Urinary bladder (tissue), 4 donors: ENCODE measurements around the gene CCDC117. TPM values are rescaled to one million over a fixed set of nuclear protein-coding genes. Genes with fewer than 3 reads are reported as not detected.
"Not testable (repeated sequence)": the region's sequence is repeated elsewhere in the genome, so short reads cannot be mapped to it uniquely, and the experiment has no call there.

Experiments used
- DNase-seq: peaks from one replicate; pipeline ENCODE4 v3.0.0-alpha.2; 2015; ENCODE audit errors: extremely low spot score
- H3K27ac ChIP-seq: one replicate; pipeline ENCODE4 v1.5.1; 2013; ENCODE audit warnings: low read depth, mild to moderate bottlenecking, moderate library complexity
- H3K36me3 ChIP-seq: one replicate; pipeline ENCODE4 v1.6.1; 2013; ENCODE audit warnings: mild to moderate bottlenecking, moderate library complexity; ENCODE audit not compliant: insufficient read depth
- H3K4me1 ChIP-seq: one replicate; pipeline ENCODE4 v1.6.1; 2013; ENCODE audit warnings: mild to moderate bottlenecking, moderate library complexity; ENCODE audit not compliant: insufficient read depth
- H3K4me3 ChIP-seq: one replicate; pipeline ENCODE4 v1.5.1; 2013; ENCODE audit warnings: low read depth, low read length
- WGBS: extraction: QIAGEN DNeasy Blood & Tissue Kit; methylation state at CpG from one replicate; pipeline ENCODE4 v1.1.7; 2013; 5-methylcytosine and 5-hydroxymethylcytosine counted together
- polyA plus RNA-seq: library from polyadenylated mRNA; stranded (reverse); fragments of 200-250 nt; gene quantifications from one replicate; pipeline ENCODE4 v1.2.3, GENCODE V29; 2013
- total RNA-seq: library from RNA; depleted of rRNA; stranded (reverse); fragments of >200 nt; gene quantifications from one replicate; pipeline ENCODE4 v1.2.3, GENCODE V29; 2014
- donor health status: healthy with polysubstance abuse.
- donor health status: healthy.

Gene CCDC117
- total and polyA plus RNA-seq, 2 donors, result 13.5 to 33.0 TPM

DNA sequence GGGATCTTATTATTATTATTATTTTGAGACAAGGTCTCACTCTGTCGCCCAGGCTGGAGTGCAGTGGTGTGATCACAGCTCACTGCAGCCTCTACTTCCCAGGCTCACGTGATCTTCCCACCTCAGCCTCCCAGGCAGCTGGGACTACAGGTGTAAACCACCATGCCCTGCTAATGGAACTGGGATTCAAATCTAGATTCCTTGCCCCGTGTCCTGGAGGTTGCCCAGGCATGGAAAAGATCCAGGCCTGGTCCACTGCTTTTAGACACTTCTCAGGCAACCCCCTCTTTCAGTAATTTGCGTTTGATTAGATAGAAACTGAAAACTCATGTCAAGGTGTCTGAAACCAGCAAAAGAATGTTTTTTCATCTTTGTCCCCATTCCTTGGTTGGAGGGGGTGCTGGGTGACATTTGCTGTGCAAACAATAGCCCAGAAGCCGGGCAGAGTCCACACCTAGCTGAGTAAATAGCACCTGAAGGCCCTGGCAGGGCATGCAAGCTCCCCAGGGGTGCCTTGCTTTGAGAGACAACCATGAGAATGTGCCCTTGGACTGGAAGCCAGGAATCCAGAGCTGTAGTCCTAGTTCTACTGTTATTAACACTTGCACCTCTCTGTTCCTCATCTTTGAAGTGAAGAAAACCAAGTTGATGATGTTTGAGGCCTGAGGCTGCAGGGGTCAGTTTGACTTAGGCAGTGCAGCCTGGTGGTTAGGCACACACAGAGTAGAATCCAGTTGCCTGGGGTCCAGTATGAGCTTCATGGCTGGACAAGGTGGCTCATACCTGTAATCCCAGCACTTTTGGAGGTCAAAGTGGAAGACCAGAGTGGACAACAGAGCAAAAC is 47.0 kb downstream of the CCDC117 start:
- WGBS, result 69% methylated on average over 5 of the region's 5 CpGs
- Histone ChIP-seq H3K4me1 (no peaks in the 10 kb centered on the region), H3K4me3 (no peak overlapping the region), H3K36me3 (no peaks in the 10 kb centered on the region), H3K27ac (no peak overlapping the region)
- DNase-seq, result no peak

DNA sequence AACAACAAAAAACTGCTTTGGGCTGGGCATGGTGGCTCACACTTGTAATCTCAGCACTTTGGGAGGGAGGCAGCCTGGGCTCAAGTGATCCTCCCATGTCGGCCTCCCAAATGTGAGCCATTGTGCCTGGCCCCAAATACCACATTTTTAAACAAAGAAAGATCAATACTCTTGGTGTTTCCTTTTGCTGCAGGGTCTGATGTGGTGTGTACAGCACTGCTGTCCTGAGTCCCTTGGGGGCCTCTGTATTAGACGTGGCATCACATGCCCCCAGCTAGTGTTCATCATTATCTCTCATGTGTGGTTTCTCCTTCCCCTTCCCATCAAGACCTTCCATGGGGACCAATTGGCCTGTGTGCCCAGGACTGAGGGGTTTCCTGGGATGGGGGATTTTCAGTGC is 48.4 kb downstream of the CCDC117 start:
- WGBS, result over 99% methylated on average over 2 of the region's 2 CpGs
- Histone ChIP-seq H3K36me3 (no peaks in the 10 kb centered on the region), H3K27ac (no peak overlapping the region), H3K4me3 (no peak overlapping the region), H3K4me1 (no peaks in the 10 kb centered on the region)
- no peak for DNase-seq

DNA sequence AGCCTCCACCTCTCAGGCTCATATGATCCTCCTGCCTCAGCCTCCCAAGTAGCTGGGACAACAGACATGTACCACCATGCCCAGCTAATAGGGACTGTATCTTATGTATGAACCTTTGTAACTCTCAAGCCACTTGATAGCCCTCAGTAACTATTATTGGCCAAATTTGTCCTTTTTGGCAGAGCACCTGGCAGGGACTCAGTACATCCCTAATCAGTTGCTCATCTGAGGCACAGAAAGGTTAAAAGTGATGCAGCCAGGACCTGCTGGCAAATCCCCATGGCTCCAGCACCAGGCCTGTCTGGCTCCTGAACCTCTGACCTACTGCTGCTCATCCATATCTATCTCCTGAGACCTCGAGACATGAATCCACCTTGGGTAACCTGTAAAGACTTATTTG is 49.0 kb downstream of the CCDC117 start:
- no peak overlapping the region for H3K4me3 ChIP-seq
- no peaks in the 10 kb centered on the region for H3K36me3 ChIP-seq
- DNase-seq, result no peak
- WGBS, result 88% methylated on average over 1 of the region's 1 CpG
- no peak overlapping the region for H3K27ac ChIP-seq
- H3K4me1 ChIP-seq, result no peaks in the 10 kb centered on the region

DNA sequence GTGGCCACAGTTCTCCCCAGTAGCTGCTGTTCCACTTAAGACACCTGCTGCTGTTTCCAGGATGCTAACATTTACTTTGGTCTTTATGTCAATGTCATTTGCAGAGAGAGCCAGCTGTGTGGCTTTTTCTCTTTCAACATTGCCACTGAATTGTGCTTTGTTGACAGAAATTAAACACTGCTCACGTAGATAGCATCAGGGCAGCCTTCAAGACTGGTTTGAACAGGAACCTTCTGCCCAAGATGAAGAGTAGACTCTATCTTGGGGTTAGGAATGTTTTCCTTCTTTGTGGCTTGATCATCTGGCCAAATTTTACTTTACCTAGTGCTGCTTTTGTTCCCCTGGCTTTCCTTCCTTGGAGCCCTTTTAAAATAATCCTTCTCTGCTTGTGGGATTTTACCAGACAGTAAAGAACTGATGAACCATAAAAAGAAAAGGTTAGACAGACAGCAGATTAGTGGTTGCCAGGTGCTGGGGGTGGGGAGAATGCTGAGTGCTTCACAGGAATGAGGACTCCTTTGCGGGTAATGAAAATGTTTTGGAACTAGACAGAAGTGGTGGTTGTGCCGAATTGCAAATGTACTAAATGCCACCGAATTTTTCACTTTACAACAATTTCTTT is 50.5 kb downstream of the CCDC117 start:
- Histone ChIP-seq H3K36me3 (no peaks in the 10 kb centered on the region), H3K27ac (no peak overlapping the region), H3K4me3 (no peak overlapping the region), H3K4me1 (no peaks in the 10 kb centered on the region)
- DNase-seq, result peak; percentile 48
- 71% methylated on average over 4 of the region's 4 CpGs for WGBS

DNA sequence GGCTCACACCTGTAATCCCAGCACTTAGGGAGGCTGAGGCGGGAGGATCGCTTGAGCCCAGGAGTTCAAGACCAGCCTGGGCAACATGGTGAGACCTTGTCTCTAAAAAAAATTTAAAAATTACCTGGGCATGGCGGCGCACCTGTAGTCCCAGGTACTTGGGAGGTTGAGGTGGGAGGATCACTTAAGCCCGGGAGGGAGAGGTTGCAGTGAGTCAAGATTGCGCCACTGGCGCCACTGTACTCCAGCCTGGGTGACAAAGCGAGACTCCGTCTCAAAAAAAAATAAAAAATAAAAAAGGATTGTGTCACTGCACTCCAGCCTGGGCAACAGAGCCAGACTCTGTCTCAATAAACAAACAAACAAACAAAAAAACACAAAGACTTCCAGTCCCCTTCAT is 52.0 kb downstream of the CCDC117 start:
- not testable (repeated sequence) for DNase-seq, H3K27ac ChIP-seq, H3K36me3 ChIP-seq, H3K4me3 ChIP-seq, H3K4me1 ChIP-seq
- WGBS, result 96% methylated on average over 9 of the region's 9 CpGs

DNA sequence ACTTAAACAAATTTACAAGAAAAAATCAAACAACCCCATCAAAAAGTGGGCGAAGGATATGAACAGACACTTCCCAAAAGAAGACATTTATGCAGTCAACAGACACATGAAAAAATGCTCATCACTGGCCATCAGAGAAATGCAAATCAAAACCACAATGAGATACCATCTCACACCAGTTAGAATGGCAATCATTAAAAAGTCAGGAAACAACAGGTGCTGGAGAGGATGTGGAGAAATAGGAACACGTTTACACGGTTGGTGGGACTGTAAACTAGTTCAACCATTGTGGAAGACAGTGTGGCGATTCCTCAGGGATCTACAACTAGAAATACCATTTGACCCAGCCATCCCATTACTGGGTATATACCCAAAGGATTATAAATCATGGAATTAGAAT is 53.9 kb downstream of the CCDC117 start:
- not testable (repeated sequence) for H3K4me3 ChIP-seq, DNase-seq, H3K36me3 ChIP-seq, H3K4me1 ChIP-seq, H3K27ac ChIP-seq
- WGBS, result 85% methylated on average over 4 of the region's 4 CpGs

DNA sequence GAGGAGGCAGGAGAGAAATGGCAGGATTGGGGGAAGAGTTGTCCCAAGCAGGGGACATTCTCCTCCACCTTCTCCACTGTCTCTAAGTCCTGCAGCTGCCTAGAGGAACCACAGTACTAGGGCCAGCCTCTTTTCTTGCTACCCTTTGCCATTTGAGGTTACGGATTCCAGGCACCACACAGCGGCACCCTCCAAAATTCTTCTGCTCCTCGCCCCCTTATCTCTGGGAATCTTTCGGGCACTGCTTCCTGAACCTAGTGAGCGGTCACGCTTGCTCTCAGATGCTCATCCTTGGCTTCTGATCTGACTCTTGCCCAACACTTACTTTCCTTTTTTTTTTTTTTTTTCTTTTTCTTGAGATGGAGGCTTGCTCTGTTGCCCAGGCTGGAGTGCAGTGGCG is 54.4 kb downstream of the CCDC117 start:
- H3K4me3 ChIP-seq, result no peak overlapping the region
- 96% methylated on average over 7 of the region's 7 CpGs for WGBS
- no peaks in the 10 kb centered on the region for H3K4me1 ChIP-seq
- no peaks in the 10 kb centered on the region for H3K36me3 ChIP-seq
- no peak for DNase-seq
- no peak overlapping the region for H3K27ac ChIP-seq

DNA sequence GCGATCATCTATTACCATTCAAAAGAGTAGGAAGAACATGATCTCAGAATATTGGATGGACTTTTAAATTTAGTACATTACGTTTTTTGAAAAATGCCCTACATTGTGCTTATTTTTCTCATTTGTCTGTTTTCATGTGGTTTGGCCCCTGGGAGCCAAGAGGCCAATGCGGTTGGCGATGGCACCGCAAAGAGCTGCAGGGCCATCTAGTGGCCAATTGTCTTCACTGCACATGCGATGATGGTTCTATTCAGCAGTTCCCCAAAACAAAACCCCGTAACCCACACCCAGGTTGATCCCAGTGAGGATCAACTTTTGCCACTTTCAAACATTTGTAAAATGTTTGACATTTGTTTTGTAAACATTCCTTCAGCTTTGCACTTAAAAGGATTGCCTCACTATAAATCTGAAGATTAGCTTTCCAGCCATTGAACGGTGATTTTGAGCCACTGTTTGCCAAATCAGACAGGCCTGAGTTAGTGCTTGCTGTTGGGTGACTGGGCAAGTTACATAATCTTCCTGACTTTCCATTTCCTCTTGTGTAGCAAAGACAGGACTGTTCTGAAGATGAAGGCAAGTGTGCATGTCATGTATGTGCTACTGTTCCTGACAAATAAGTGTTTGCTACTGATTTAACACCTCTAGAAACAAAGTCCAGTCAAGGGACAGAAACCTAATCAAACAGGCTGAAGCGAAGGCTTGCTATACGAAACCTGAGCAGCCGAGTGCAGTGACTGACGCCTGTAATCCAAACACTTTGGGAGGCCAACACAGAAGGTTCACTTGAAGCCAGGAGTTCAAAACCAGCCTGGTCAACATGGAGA is 57.1 kb downstream of the CCDC117 start:
- Histone ChIP-seq H3K4me1 (no peaks in the 10 kb centered on the region), H3K4me3 (no peak overlapping the region), H3K27ac (no peak overlapping the region), H3K36me3 (no peaks in the 10 kb centered on the region)
- DNase-seq, result no peak
- 39% methylated on average over 12 of the region's 12 CpGs for WGBS

DNA sequence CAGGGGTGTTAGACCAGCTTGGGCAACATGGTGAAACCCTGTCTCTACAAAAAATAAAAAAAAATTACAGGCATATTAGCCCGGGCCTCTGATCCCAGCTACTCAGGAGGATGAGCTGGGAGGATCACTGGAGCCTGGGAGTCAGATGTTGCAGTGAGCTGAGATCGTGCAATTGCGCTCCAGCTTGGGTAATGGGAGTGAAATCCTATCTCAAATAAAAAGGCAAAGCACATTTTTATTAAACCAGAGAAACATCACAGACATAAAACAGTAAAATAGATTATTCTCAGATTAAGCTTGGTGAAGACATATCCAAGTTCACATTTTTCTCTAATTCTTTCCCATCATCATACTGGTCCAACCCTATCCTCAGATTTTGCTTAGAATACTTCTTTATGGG is 57.9 kb downstream of the CCDC117 start:
- Histone ChIP-seq H3K27ac (no peak overlapping the region), H3K4me3 (no peak overlapping the region), H3K4me1 (no peaks in the 10 kb centered on the region), H3K36me3 (no peaks in the 10 kb centered on the region)
- WGBS, result 83% methylated on average over 3 of the region's 3 CpGs
- no peak for DNase-seq

DNA sequence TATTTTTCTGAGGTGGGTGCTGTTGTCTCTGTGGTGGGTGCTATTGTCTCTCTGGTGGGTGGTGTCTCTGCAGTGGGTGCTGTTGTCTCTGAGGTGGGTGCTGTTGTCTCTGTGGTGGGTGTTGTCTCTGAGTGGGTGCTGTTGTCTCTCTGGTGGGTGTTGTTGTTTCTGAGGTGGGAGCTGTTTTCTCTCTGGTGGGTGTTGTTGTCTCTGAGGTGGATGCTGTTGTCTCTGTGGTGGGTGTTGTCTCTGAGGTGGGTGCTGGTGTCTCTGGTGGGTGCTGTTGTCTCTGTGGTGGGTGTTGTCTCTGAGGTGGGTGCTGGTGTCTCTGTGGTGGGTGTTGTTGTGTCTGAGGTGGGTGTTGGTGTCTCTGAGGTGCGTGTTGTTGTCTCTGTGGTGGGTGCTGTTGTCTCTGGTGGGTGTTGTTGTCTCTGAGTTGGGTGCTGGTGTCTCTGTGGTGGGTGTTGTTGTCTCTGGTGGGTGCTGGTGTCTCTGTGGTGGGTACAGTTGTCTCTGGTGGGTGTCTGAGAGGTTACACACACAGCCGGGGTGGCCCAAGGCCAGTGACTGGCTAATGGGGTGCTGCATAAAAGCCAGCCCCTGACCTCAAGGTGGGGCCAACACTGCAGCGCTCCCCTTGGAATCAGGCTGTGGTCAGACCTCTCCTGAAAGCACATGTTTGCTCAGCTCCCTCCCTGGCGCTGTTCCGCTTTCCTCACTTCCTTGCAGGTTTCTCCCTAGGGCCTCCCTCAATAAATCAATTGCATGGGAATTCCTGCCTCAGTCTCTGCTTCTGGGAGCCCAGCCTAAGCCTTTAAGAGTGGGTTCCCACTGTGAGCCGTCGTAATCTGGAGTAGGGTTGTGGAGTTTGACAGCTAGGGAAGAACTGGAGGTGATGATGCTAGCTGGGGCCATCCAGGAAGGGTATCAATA is 58.9 kb downstream of the CCDC117 start:
- H3K4me1 ChIP-seq, result no peaks in the 10 kb centered on the region
- WGBS, result 84% methylated on average over 7 of the region's 7 CpGs
- H3K27ac ChIP-seq, result no peak overlapping the region
- no peaks in the 10 kb centered on the region for H3K36me3 ChIP-seq
- no peak overlapping the region for H3K4me3 ChIP-seq
- no peak for DNase-seq

DNA sequence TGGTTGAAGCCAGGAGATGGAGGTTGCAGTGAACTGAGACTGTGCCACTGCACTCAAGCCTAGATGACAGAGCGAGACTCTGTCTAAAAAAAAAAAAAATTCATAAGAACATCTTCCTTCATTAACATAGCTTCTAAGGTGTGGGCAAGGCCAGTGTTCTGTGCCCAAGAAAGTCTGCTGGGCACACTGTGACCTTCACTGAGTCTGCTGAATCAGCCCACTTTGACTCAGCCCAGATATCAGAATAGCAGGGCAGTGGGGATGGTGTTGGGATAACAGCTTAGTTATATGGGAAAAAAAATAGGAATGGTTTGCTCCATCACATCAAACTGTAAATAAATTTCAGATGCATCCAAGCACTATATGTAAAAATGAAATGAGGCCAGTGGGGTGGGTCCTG is 60.2 kb downstream of the CCDC117 start:
- no peak for DNase-seq
- WGBS, result 98% methylated on average over 1 of the region's 1 CpG

DNA sequence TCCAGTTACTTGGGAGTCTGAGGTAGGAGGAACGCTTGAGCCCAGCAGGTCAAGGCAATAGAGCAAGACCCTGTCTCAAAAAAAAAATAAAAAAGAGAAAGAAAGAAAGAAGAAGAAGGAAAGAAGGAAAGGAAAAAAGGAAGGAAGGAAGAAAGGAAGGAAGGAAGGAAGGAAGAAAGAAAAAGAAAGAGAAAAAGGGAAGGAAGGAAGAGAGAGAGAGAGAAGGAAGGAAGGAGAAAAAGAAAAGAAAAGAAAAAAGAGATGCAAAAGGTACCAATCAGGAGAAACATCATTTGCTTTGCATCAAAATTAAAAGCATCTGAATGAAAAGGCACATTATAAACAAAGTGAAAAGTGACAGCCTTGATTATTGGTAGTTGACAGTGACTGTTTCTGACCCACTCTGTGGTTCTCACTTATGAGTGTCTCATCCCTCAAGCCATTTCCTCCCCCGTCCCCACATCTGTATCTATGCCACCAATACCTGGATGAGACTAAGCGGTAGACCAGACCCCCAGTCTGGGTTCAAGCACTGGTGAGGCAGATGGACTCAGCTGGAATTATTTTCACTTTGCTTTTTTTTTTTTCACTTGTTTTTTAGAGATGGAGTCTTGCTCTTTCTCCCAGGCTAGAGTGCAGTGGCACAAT is 60.9 kb downstream of the CCDC117 start:
- DNase-seq, result no peak
- H3K4me3 ChIP-seq, result no peak overlapping the region
- H3K4me1 ChIP-seq, result no peaks in the 10 kb centered on the region
- WGBS, result 90% methylated on average over 3 of the region's 3 CpGs
- no peaks in the 10 kb centered on the region for H3K36me3 ChIP-seq
- H3K27ac ChIP-seq, result no peak overlapping the region

More for the DNA sequence above, 60.2 kb downstream of the CCDC117 start:
- H3K4me3 ChIP-seq, result no peak overlapping the region
- no peaks in the 10 kb centered on the region for H3K4me1 ChIP-seq
- H3K36me3 ChIP-seq, result no peaks in the 10 kb centered on the region
- no peak overlapping the region for H3K27ac ChIP-seq
